PC-3 (cell line): ENCODE results near the gene CD248. TPM values are rescaled to one million over a fixed set of nuclear protein-coding genes. Genes with fewer than 3 reads are reported as not detected.
"Not testable (repeated sequence)": the region's sequence is repeated elsewhere in the genome, so short reads cannot be mapped to it uniquely, and the experiment has no call there.

Experiments
- ATAC-seq: fragments of 200-7000 bp; cut with Tn5 transposase; 2 replicates; pipeline ENCODE4 v1.9.1; 2020; ENCODE audit warnings: mild to moderate bottlenecking, moderate library complexity
- BruUV-seq: library from RNA; stranded (reverse); fragments of 400-500 nt; replicated peaks from 2 replicates; lab custom pipeline; 2021; lab: Mats Ljungman, UMichigan
- CTCF ChIA-PET: fragments of 300-600 bp; sonication (Branson Sonifier 250); formaldehyde crosslinking; loops from one replicate; lab custom pipeline; 2022; ENCODE audit warnings: antibody characterized with exemption; lab: Charles Lee
- POLR2A ChIA-PET: fragments of 300-600 bp; sonication (Branson Sonifier 250); formaldehyde crosslinking; loops from one replicate; lab custom pipeline; 2022; ENCODE audit warnings: antibody characterized with exemption; ENCODE audit not compliant: unreplicated experiment; lab: Charles Lee
- DNase-seq: peaks from one replicate; pipeline ENCODE4 v3.0.0-alpha.2; 2015
- H2AFZ ChIP-seq: fragments of 300-600 bp; sonication (generic); 2 replicates; pipeline ENCODE4 v1.6.0; 2016; ENCODE audit warnings: antibody characterized with exemption, low read length
- H3F3A ChIP-seq: fragments of 300-600 bp; sonication (generic); one replicate; pipeline ENCODE4 v1.6.0; 2017; ENCODE audit warnings: antibody characterized with exemption, low read length, control low read depth, mild to moderate bottlenecking; ENCODE audit not compliant: unreplicated experiment
- H3K27ac ChIP-seq: fragments of 300-600 bp; sonication (generic); 2 replicates; pipeline ENCODE4 v1.5.1; 2016; ENCODE audit warnings: mild to moderate bottlenecking, low read length
- H3K27me3 ChIP-seq: fragments of 300-600 bp; sonication (generic); 2 replicates; pipeline ENCODE4 v1.6.1; 2016; ENCODE audit warnings: low read length, mixed read lengths
- H3K36me3 ChIP-seq: fragments of 300-600 bp; sonication (generic); 2 replicates; pipeline ENCODE4 v1.6.1; 2016; ENCODE audit warnings: low read depth, mixed run types, low read length, mixed read lengths
- H3K4me1 ChIP-seq: fragments of 300-600 bp; sonication (generic); 2 replicates; pipeline ENCODE4 v1.5.1; 2016; ENCODE audit warnings: low read length; ENCODE audit not compliant: insufficient read depth
- H3K4me2 ChIP-seq: fragments of 300-600 bp; sonication (generic); 2 replicates; pipeline ENCODE4 v1.6.0; 2016; ENCODE audit warnings: low read length
- H3K4me3 ChIP-seq: fragments of 300-600 bp; sonication (generic); 2 replicates; pipeline ENCODE4 v1.5.1; 2016; ENCODE audit warnings: mild to moderate bottlenecking, low read length, mixed read lengths
- H3K79me2 ChIP-seq: fragments of 300-600 bp; sonication (generic); 2 replicates; pipeline ENCODE4 v1.6.1; 2017; ENCODE audit warnings: low read length, mixed read lengths
- H3K9ac ChIP-seq: fragments of 300-600 bp; sonication (generic); 2 replicates; pipeline ENCODE4 v1.6.0; 2016; ENCODE audit warnings: mild to moderate bottlenecking, low read length
- H3K9me2 ChIP-seq: fragments of 300-600 bp; sonication (generic); replicated peaks from 2 replicates; pipeline ENCODE4 v1.6.1; 2016; ENCODE audit warnings: mixed run types, low read length, mixed read lengths
- H3K9me3 ChIP-seq: fragments of 300-600 bp; sonication (generic); 2 replicates; pipeline ENCODE4 v1.6.1; 2016; ENCODE audit warnings: low read length, mixed read lengths
- H4K20me1 ChIP-seq: fragments of 300-600 bp; sonication (generic); 2 replicates; pipeline ENCODE4 v1.6.1; 2016; ENCODE audit warnings: low read length, mixed read lengths
- CTCF ChIP-seq: fragments of 300-600 bp; sonication (generic); conservative IDR thresholded peaks from 2 replicates; pipeline ENCODE4 v1.5.1; 2017; ENCODE audit warnings: antibody characterized with exemption, low read depth, mild to moderate bottlenecking, low read length
- EZH2 ChIP-seq: fragments of 300-600 bp; sonication (generic); IDR thresholded peaks from one replicate; pipeline ENCODE4 v1.6.1; 2017; ENCODE audit warnings: antibody characterized with exemption, mild to moderate bottlenecking, low read length; ENCODE audit not compliant: unreplicated experiment
- EZH2phosphoT487 ChIP-seq: fragments of 300-600 bp; sonication (generic); IDR thresholded peaks from 2 replicates; pipeline ENCODE4 v1.6.1; 2018; ENCODE audit warnings: mild to moderate bottlenecking, antibody characterized with exemption, low read length, borderline replicate concordance
- intact Hi-C: fragments of 100-400 bp; cut with micrococcal nuclease; formaldehyde crosslinking; loops from 2 replicates; pipeline ENCODE4 v1.9.0; 2023
- total RNA-seq: library from RNA; depleted of rRNA; stranded (reverse); fragments of >200 nt; gene quantifications from 2 replicates; pipeline ENCODE4 v1.2.3, GENCODE V29; 2014

CD248 gene
- total RNA-seq, 1 experiment from 2014 or later, result not detected

- H3K79me2 ChIP-seq, result no peaks in the 10 kb centered on the region
- H3K9ac ChIP-seq, result no peak overlapping the region
- H3F3A ChIP-seq, result peaks cover 6% of the 10 kb centered on the region
- H3K4me3 ChIP-seq, result no peak overlapping the region
- no peaks in the 10 kb centered on the region for H3K9me3 ChIP-seq
- no peaks in the 10 kb centered on the region for H3K27me3 ChIP-seq
- H4K20me1 ChIP-seq, result no peaks in the 10 kb centered on the region
- BruUV-seq, result no TSS peak
- DNase-seq (no peak), ATAC-seq (no peak)
- ChIA-PET CTCF (no interaction called here), POLR2A (no interaction called here)
- intact Hi-C loops, result no loop called here
- no peak overlapping the region for H3K4me2 ChIP-seq
- no peak overlapping the region for H3K27ac ChIP-seq
- TF ChIP-seq CTCF (no peak), EZH2phosphoT487 (no peak), EZH2 (no peak)
- peaks cover 12% of the 10 kb centered on the region; the same call in 1 of the 2 replicates for H3K36me3 ChIP-seq
- H2AFZ ChIP-seq, result no peak overlapping the region
- H3K9me2 ChIP-seq, result no peaks in the 10 kb centered on the region
- no peaks in the 10 kb centered on the region for H3K4me1 ChIP-seq
These were observed 44.7 kb upstream of the CD248 start for GRCh38 chr11:66361502-66361941.

- CTCF ChIA-PET, result interaction anchor here (0.7 kb wide), 1 partner anchor 49 kb away, joined by 4 read pairs; no protein-coding TSS in a partner anchor
- intact Hi-C loops, result no loop called here
- DNase-seq (no peak), ATAC-seq (no peak)
- Histone ChIP-seq H3F3A (peaks cover 6% of the 10 kb centered on the region), H3K9me2 (no peaks in the 10 kb centered on the region), H3K9ac (no peak overlapping the region), H4K20me1 (no peaks in the 10 kb centered on the region), H3K4me1 (no peaks in the 10 kb centered on the region), H3K27ac (no peak overlapping the region), H3K27me3 (no peaks in the 10 kb centered on the region), H3K79me2 (no peaks in the 10 kb centered on the region), H2AFZ (no peak overlapping the region), H3K4me2 (no peak overlapping the region), H3K9me3 (no peaks in the 10 kb centered on the region), H3K36me3 (peaks cover 12% of the 10 kb centered on the region; the same call in 1 of the 2 replicates), H3K4me3 (no peak overlapping the region)
- no peak for TF ChIP-seq CTCF
- no peak for TF ChIP-seq EZH2phosphoT487
- TF ChIP-seq EZH2, result no peak
- no TSS peak for BruUV-seq
- POLR2A ChIA-PET, result no interaction called here
These were observed 43.7 kb upstream of the CD248 start for GRCh38 chr11:66360406-66361073.

DNA sequence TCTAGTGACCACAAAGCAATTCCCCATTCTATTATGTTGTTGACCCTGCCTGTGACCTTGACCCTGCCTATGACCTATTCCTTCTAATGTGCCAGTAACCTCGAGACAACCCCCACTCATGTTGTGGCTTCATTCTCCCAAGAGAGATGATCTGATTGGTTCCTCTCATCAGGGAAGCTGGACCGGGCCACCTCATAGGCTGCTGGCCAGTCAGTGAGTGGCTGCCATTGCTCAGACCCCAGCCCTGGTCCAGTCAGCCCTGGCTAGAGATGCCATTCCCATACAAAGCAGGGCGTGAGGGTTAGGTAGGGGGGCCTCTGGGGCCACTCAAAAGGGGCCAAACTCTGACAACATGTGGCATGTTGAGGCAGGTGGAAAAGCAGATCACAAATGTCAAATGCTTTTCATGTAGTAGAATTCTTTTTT, 42.8 kb upstream of the CD248 start:
- no peaks in the 10 kb centered on the region for H3K4me1 ChIP-seq
- H3K36me3 ChIP-seq, result peaks cover 7% of the 10 kb centered on the region; the same call in 1 of the 2 replicates
- no peak overlapping the region for H3K27ac ChIP-seq
- TF ChIP-seq EZH2, result no peak
- no peak for TF ChIP-seq CTCF
- no peak for TF ChIP-seq EZH2phosphoT487
- H3K79me2 ChIP-seq, result no peaks in the 10 kb centered on the region
- no peaks in the 10 kb centered on the region for H3K9me3 ChIP-seq
- intact Hi-C loops, result no loop called here
- H3K4me2 ChIP-seq, result no peak overlapping the region
- H2AFZ ChIP-seq, result no peak overlapping the region
- ChIA-PET POLR2A (no interaction called here), CTCF (no interaction called here)
- ATAC-seq (no peak), DNase-seq (no peak)
- H3K9me2 ChIP-seq, result no peaks in the 10 kb centered on the region
- H3K4me3 ChIP-seq, result no peak overlapping the region
- no peak overlapping the region for H3K9ac ChIP-seq
- H4K20me1 ChIP-seq, result no peaks in the 10 kb centered on the region
- peaks cover 6% of the 10 kb centered on the region for H3F3A ChIP-seq
- BruUV-seq, result no TSS peak
- H3K27me3 ChIP-seq, result no peaks in the 10 kb centered on the region

DNA sequence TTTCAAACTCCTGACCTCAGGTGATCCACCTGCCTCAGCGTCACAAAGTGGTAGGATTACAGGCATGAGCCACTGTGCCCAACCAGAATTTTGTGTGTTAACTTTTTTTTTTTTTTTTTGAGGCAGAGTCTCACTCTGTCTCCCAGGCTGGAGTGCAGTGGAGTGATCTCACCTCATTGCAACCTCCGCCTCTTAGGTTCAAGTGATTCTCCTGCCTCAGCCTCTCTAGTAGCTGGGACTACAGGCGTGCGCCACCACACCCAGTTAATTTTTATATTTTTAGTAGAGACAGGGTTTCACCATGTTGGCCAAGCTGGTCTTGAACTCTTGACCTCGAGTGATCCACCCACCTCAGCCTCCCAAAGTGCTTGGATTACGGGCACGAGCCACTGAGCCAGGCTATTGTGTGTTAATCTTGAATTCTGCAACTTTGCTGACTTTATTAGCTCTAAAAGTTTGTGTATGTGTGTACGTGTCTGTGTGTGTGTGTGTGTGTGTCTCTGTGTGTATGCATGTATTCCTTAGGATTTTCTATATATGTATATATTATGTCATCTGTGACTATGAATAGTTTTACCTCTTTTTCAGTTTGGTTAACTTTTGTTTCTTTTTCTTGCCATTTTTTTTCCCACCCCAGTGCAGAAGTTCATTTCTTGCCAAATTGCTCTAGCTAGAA, 33.9 kb upstream of the CD248 start:
- BruUV-seq, H3K27me3 ChIP-seq, H3K36me3 ChIP-seq, H3K27ac ChIP-seq, H3K4me2 ChIP-seq, H3K4me3 ChIP-seq, H4K20me1 ChIP-seq, H3F3A ChIP-seq, H3K9ac ChIP-seq, DNase-seq, H3K9me3 ChIP-seq, H2AFZ ChIP-seq, intact Hi-C loops, H3K9me2 ChIP-seq, ATAC-seq: not testable (repeated sequence)
- Histone ChIP-seq H3K79me2 (peaks cover 15% of the 10 kb centered on the region), H3K4me1 (peaks cover 17% of the 10 kb centered on the region)
- ChIA-PET POLR2A (interaction anchor here (0.5 kb wide), 1 partner anchor 349 kb away, joined by 3 read pairs; the partner anchor contains the start of genes BANF1 and EIF1AD), CTCF (interaction anchor here (1.0 kb wide), 1 partner anchor 13 kb away, joined by 3 read pairs; no protein-coding TSS in a partner anchor)
